ENCODE results near the gene RRAGD. TPM values are rescaled to one million over a fixed set of nuclear protein-coding genes. Genes with fewer than 3 reads are reported as not detected.

RRAGD gene
- total and polyA plus RNA-seq, 2 of the 13 experiments (the other 11 are each of a cell fraction or from before 2014, with no cell fraction given) = 0.35 to 0.53 TPM

- Histone ChIP-seq H3K27me3 (ENCODE audit: control insufficient read depth in 1 of 2, insufficient read depth in 2 of 2, low read length in 2 of 2) (peaks cover 1 to 28% of the 10 kb centered on the region in 2 experiments; a peak in 4 of 5 replicates), H3K79me2 (ENCODE audit: insufficient read depth, low read length) (no peaks in the 10 kb centered on the region), H3K36me3 (replicated peaks in 1 of 2; ENCODE audit: control insufficient read depth in 1 of 2, insufficient read depth in 2 of 2, low read length in 2 of 2) (no peaks in the 10 kb centered on the region), H3K27ac (ENCODE audit: extremely low read length, insufficient read depth, low read length) (no peak overlapping the region), H3K4me1 (ENCODE audit: insufficient read depth, low read length) (peaks cover 25% of the 10 kb centered on the region), H3K9ac (ENCODE audit: insufficient read depth, low read depth, low read length) (no peak overlapping the region), H2AFZ (ENCODE audit: low read length) (no peak overlapping the region), H4K20me1 (ENCODE audit: insufficient read depth, low read length) (no peaks in the 10 kb centered on the region), H3K4me3 (replicated peaks in 1 of 3; ENCODE audit: insufficient read depth in 1 of 3, low read depth in 2 of 3, low read length in 3 of 3) (no peak overlapping the region), H3K9me3 (ENCODE audit: low read length) (no peaks in the 10 kb centered on the region), H3K4me2 (ENCODE audit: low read depth, low read length) (no peak overlapping the region)
- WGBS (ENCODE audit: low lambda C conversion rate) = 93% methylated on average over 2 of the region's 2 CpGs
- intact Hi-C loops (cut with micrococcal nuclease; ENCODE audit: unreplicated experiment) = no loop called here
- ChIA-PET POLR2A (no interaction called here), CTCF (ENCODE audit: low intra/inter-chr PET ratio, low total read pairs) (no interaction called here)
- DNase-seq (ENCODE audit: low spot score) (no peak), FAIRE-seq (no peak), ATAC-seq (no peak)
- TF ChIP-seq THAP7 (CRISPR knock-in tag; IDR thresholded peaks at IDR 0.05) (no peak), BCL6 (CRISPR knock-in tag; IDR thresholded peaks at IDR 0.05) (no peak), ZNF800 (CRISPR knock-in tag; IDR thresholded peaks at IDR 0.05) (no peak), SMAD9 (CRISPR knock-in tag; IDR thresholded peaks at IDR 0.05) (no peak), ZFYVE20 (CRISPR knock-in tag; IDR thresholded peaks at IDR 0.05; ENCODE audit: borderline replicate concordance, low read depth) (no peak), SRY (CRISPR knock-in tag; IDR thresholded peaks at IDR 0.05) (no peak), BRCA1 (CRISPR knock-in tag; IDR thresholded peaks at IDR 0.05) (no peak), ZFP82 (CRISPR knock-in tag; IDR thresholded peaks at IDR 0.05; ENCODE audit: borderline replicate concordance) (no peak), ZNF607 (CRISPR knock-in tag; IDR thresholded peaks at IDR 0.05; ENCODE audit: borderline replicate concordance) (no peak), ZNF652 (CRISPR knock-in tag; IDR thresholded peaks at IDR 0.05; ENCODE audit: borderline replicate concordance, low read depth) (no peak), ZBTB7B (CRISPR knock-in tag; IDR thresholded peaks at IDR 0.05) (no peak), ZNF275 (CRISPR knock-in tag; IDR thresholded peaks at IDR 0.05; ENCODE audit: borderline replicate concordance) (no peak), HNF4A (CRISPR knock-in tag; IDR thresholded peaks at IDR 0.05) (no peak), DDIT3 (CRISPR knock-in tag; IDR thresholded peaks at IDR 0.05) (no peak), ZNF737 (CRISPR knock-in tag; IDR thresholded peaks at IDR 0.05; ENCODE audit: borderline replicate concordance) (no peak), NCOA1 (CRISPR knock-in tag; IDR thresholded peaks at IDR 0.05) (no peak), DMAP1 (CRISPR knock-in tag; IDR thresholded peaks at IDR 0.05) (no peak), ZNF761 (CRISPR knock-in tag; conservative IDR thresholded peaks at IDR 0.05) (no peak)
- no TSS peak for BruUV-seq (replicated peaks)
- in situ Hi-C loops (cut with HindIII; ENCODE audit: extremely low pct_ligation_motif_present, low pct_unique_long_range_greater_than_20kb) = no loop called here
Measured at GRCh38 chr6:89415185-89415584, 3.1 kb upstream of the RRAGD start.

Measured in HepG2 (cell line).